Measurements from ENCODE around the gene SLC37A1.

Gene SLC37A1

DNA sequence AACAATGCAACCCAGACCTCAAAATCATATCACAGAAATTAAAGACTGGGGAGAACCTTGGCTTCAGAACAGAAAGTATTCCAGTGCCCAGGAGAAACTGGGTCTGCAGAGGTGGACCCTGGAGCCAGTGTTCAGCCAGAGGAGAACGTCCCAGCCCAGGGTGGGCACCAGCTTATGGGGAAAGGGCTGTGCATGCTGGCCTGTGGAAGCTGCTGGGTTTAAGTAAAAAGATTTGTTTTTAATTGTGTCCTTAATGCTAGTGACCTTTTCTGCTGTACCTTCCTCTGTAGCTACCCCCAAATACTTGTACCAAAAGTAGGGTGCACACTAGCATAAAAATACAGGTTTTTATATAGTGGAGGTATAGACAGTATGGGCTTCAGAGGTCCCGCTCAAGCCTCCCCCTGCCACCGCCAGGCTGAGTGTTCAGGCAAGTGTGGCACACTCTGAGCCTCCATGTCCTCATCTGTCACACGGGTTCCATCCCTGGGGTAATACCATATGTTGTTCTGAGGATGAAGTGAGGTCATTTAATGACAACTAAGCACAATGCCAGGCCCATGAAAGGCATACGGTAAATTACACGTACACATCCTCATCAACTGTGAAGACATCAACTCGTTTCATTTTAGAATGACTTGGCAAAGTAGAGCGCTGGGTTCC, 47.0 kb downstream of the SLC37A1 start:
- Mint-ChIP-seq H3K9me3 (ENCODE audit: low read depth) (no peaks in the 10 kb centered on the region), H3K4me3 (no peak overlapping the region), H3K27ac (no peak overlapping the region), H3K36me3 (peaks cover 12% of the 10 kb centered on the region), H3K27me3 (no peaks in the 10 kb centered on the region), H3K4me1 (ENCODE audit: low read depth) (no peaks in the 10 kb centered on the region)

DNA sequence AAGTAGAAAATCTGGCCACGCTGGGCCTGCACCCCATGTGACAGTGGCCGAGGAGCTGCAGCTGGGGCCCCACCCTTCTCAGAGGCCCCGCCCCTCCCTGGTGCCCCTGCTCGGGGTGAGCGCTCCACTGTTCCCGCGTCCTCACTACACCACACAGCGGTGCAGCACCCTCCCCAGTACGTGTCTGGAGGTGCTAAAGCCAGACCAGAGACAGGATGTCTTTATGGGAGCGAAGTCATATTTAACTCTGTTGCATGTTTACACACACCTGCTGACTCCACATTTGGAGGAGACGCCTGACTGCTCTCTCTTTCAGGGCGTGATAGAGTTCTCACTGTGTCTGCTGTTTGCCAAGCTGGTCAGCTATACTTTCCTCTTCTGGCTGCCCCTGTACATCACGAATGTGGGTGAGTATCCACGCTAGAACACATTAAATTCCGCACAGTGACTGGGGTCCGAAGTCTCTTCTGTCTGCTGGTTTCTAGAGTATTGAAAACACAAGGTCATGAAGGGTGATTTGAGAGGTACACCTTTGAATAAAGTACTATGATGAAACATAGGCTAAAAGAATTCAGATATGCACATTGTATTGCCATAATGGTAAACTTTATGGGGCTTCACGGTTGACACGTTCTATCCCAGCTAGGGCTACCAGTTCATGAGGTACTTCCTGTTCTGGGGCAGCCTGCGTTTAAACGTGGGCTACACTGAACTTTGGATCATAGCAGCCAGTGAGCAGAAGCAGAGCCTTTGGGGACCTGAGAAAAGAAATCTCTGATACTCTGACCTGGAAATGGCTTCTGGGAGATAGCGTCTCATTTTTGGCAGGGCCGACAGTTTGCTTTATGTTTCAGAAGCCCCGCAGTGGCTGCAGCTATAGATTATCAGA, 48.4 kb downstream of the SLC37A1 start:
- Mint-ChIP-seq H3K4me3 (no peak overlapping the region), H3K9me3 (ENCODE audit: low read depth) (no peaks in the 10 kb centered on the region), H3K4me1 (ENCODE audit: low read depth) (no peaks in the 10 kb centered on the region), H3K36me3 (peaks cover 10% of the 10 kb centered on the region), H3K27ac (no peak overlapping the region), H3K27me3 (no peaks in the 10 kb centered on the region)

DNA sequence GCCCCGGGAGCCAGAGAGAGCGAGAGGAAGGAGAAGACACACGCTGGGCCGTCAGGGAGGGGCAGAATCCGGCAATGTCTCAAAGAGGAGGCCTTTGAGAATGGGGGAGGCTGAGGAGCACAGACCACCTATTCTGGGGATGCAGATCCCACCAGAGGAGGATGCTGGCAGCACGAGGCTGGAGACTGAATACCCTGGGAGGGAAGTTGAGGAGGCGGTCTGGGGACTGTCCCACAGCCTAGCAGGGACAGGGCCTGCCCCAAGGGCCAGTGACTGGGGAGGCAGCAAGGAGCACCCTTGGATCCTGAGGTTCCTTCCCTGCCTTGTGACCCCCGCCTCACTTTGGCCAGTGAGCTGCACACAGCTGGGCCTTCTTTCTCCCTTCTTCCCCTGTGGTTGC, 49.2 kb downstream of the SLC37A1 start:
- Mint-ChIP-seq H3K27ac (no peak overlapping the region), H3K36me3 (peaks cover 10% of the 10 kb centered on the region)

DNA sequence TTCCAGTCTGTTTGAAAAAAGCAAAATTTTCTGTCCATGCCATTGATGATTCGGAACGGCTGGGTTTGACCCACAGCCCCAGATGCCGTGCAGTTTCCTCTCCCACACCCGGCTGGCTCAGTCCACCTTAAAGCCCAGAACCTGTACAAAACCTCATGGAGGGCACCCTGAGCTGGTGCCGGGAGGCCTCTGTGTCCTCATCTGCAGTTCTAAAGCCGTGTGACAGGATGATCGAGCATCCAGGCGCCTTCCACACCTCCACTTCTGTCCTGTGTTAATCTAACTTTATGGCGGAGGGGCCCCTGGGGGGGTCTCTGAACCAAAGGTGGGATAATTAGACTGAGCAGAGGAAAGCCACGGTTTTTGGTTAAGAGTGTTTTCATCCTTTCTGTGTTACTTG, 49.6 kb downstream of the SLC37A1 start:
- H3K4me3 Mint-ChIP-seq: no peak overlapping the region
- no peaks in the 10 kb centered on the region for H3K4me1 Mint-ChIP-seq (ENCODE audit: low read depth)
- no peaks in the 10 kb centered on the region for H3K9me3 Mint-ChIP-seq (ENCODE audit: low read depth)
- no peaks in the 10 kb centered on the region for H3K27me3 Mint-ChIP-seq
- peaks cover 10% of the 10 kb centered on the region for H3K36me3 Mint-ChIP-seq
- H3K27ac Mint-ChIP-seq: no peak overlapping the region

More for the DNA sequence above, 49.2 kb downstream of the SLC37A1 start:
- H3K4me3 Mint-ChIP-seq: no peak overlapping the region
- no peaks in the 10 kb centered on the region for H3K4me1 Mint-ChIP-seq (ENCODE audit: low read depth)
- no peaks in the 10 kb centered on the region for H3K27me3 Mint-ChIP-seq
- H3K9me3 Mint-ChIP-seq (ENCODE audit: low read depth): no peaks in the 10 kb centered on the region

DNA sequence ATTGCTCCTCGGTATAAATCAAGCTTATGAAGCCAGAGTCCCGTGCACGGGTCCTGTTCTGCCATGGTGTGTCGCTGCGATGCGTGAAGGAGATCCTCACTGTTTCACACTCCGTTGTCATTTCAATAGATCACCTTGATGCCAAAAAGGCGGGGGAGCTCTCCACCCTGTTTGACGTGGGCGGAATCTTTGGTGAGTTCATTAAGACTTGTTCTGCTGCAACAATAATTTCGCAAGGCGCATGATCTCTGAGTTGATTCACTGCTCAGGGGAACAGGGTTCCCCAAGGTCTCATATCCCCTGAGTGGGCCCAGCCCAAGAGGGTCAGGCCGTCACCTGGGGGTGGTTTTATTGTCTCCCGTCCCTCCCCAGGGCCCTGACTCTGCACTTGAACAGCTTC, 50.0 kb downstream of the SLC37A1 start:
- Mint-ChIP-seq H3K4me1 (ENCODE audit: low read depth) (no peaks in the 10 kb centered on the region), H3K9me3 (ENCODE audit: low read depth) (no peaks in the 10 kb centered on the region), H3K36me3 (peaks cover 6% of the 10 kb centered on the region), H3K4me3 (no peak overlapping the region), H3K27ac (no peak overlapping the region), H3K27me3 (no peaks in the 10 kb centered on the region)

DNA sequence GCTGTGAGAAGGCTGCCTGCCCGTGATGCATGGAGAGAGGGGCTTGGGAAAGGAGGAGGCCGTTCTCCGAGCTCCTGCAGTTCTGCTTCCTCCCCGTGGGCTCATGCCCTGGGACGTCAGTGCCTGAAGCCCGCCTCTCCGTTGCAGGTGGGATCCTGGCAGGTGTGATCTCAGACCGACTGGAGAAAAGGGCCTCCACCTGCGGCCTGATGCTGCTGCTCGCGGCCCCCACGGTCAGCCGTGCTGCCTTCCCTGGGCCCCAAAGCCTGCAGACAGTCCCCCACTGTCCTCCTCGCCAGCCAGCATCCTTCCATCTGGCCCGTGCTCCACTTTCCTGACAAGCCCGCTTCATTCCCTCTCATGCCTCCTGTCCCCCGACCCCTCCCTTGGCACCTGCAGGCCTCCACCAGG, 50.9 kb downstream of the SLC37A1 start:
- no peak overlapping the region for H3K4me3 Mint-ChIP-seq
- H3K27ac Mint-ChIP-seq: no peak overlapping the region
- peaks cover 6% of the 10 kb centered on the region for H3K36me3 Mint-ChIP-seq

DNA sequence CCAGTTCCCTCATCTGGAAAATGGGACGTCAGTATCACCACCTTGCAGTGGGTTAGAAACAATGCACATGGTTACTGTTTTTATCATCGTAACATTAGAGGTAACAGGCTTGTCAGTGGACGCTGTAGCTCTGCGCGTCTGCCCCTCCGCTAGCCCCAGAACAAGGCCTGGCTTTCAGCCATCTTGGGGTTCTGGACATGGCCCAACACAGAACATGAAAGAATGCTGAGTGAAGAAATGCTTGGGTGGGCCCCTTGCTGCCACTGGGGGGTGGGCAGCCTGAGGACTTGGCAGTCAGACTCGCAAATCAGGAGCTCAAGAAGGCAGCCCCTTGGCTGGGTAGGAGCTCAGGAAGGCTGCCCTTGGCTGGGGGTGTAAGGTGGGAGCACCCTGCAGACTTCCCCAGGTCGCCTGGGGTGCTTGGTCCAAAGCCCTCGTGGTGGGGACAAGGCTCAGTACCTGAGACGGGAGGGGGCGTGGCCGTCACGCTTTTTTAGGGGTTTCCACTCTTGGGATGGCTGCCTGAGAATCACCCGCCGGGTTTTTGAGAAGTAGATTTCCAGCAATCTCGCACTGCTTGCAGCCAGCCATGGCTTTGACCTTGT, 51.7 kb downstream of the SLC37A1 start:
- no peaks in the 10 kb centered on the region for H3K27me3 Mint-ChIP-seq
- H3K36me3 Mint-ChIP-seq: peaks cover 6% of the 10 kb centered on the region
- H3K27ac Mint-ChIP-seq: no peak overlapping the region

More for the DNA sequence above, 50.9 kb downstream of the SLC37A1 start:
- Mint-ChIP-seq H3K9me3 (ENCODE audit: low read depth) (no peaks in the 10 kb centered on the region), H3K27me3 (no peaks in the 10 kb centered on the region), H3K4me1 (ENCODE audit: low read depth) (no peaks in the 10 kb centered on the region)

DNA sequence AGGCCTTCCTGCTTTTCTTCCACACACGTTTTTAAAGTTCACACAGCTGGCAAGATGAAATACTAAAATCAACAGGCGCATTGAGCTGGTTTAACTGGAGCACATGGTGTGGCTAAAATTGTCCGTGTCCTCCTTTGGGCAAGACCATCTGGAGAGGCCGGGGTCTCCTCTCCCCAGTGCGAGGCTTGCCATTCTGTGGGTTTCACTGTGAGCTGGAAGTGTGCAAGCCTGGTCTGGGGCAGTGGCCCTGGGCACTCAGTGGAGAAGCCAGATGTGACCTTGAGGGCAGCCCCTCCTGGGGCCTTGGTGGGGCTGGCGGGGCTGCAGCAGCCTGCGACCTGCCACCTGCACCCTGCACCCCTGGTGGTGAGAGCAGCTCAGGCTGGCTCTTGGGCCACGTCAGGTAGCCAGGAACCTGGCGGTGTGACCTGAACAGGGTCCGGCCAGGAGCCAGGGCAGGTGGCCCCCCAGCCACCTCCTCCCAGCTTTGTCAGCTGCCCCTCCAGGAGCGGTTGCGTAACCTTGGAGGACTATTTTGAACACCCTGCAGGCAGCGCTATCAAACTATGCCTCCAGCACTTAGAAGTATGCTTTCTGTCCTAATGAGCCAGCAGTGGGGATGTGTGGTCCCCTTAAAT, 52.4 kb downstream of the SLC37A1 start:
- peaks cover 6% of the 10 kb centered on the region for H3K36me3 Mint-ChIP-seq
- H3K4me1 Mint-ChIP-seq (ENCODE audit: low read depth): no peaks in the 10 kb centered on the region
- no peak overlapping the region for H3K27ac Mint-ChIP-seq

More for the DNA sequence above, 51.7 kb downstream of the SLC37A1 start:
- H3K4me3 Mint-ChIP-seq: no peak overlapping the region
- H3K9me3 Mint-ChIP-seq (ENCODE audit: low read depth): no peaks in the 10 kb centered on the region
- H3K4me1 Mint-ChIP-seq (ENCODE audit: low read depth): no peaks in the 10 kb centered on the region

DNA sequence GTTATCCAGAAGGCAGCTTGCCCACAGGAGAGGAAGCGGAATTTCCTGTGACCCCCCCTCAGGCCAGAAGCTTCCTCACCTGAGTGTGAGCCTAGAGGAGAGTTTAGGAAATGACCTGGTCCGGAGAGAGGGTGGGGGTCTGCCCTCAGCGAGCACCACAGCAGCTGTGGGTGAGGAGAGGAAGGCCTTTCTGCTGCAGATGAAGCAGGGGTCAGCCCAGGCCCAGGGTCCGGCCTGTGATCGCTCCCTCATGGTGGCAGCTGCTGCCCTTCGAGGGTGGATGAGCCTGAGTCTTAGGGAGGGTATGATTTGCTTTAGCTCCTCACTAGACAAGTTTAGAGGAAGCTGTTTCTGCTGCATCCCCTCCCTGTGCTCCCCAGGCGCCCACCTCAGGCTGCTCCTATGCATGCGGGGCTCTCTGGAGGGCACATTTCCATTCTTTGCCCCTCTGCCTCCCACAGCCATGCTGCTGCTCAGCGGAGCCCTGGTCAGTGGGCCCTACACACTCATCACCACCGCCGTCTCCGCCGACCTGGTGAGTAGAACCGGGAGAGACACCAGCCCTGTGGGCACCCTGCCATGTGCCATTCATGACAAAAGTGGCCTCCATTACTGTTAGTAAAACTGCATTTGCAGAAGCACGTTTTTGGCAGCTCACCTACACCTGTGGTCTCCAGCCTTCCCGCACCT, 53.0 kb downstream of the SLC37A1 start:
- Mint-ChIP-seq H3K4me3 (no peak overlapping the region), H3K27ac (no peak overlapping the region), H3K36me3 (peaks cover 9% of the 10 kb centered on the region), H3K27me3 (no peaks in the 10 kb centered on the region), H3K4me1 (ENCODE audit: low read depth) (no peaks in the 10 kb centered on the region), H3K9me3 (ENCODE audit: low read depth) (no peaks in the 10 kb centered on the region)

More for the DNA sequence above, 52.4 kb downstream of the SLC37A1 start:
- Mint-ChIP-seq H3K4me3 (no peak overlapping the region), H3K27me3 (no peaks in the 10 kb centered on the region), H3K9me3 (ENCODE audit: low read depth) (no peaks in the 10 kb centered on the region)

DNA sequence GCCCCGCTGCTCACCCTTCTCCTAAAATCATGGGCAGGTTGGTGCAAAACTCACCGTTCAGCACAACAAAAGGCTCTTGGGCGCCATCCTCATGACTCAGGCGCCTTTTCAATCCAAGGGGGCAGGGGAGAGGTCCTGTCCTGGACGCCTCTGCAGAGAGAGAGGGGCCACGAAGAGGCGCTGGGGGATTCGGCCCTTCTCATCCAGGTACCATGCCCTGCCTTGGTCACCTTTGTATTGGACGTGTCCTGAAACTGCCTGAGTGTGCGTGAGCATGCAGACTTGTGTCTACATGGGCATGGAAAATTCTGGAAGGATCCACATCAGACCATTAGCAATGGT, 53.5 kb downstream of the SLC37A1 start:
- Mint-ChIP-seq H3K4me1 (ENCODE audit: low read depth) (no peaks in the 10 kb centered on the region), H3K36me3 (peaks cover 9% of the 10 kb centered on the region), H3K9me3 (ENCODE audit: low read depth) (no peaks in the 10 kb centered on the region), H3K4me3 (no peak overlapping the region), H3K27ac (no peak overlapping the region), H3K27me3 (no peaks in the 10 kb centered on the region)

DNA sequence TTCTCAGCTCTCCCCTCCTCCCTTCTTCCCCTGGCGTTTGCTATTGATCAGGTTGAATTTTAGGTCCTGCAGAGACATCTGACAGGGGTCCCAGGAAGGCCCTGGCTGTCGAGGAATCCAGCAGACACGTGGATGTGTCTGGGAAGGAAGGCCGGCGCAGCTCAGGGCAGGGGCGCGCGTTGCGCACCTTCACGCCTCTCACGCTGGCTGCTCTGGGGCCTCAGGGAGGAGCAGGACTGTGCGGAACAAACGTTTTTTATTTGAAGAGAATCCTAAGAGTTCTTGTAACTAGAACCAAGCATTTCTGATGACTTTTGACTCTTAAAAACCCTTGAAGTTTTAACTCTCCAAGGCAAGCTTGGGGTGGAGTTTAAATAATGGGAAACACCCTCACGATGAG, 54.2 kb downstream of the SLC37A1 start:
- H3K4me3 Mint-ChIP-seq: no peak overlapping the region
- H3K9me3 Mint-ChIP-seq (ENCODE audit: low read depth): no peaks in the 10 kb centered on the region
- peaks cover 11% of the 10 kb centered on the region for H3K36me3 Mint-ChIP-seq
- no peaks in the 10 kb centered on the region for H3K27me3 Mint-ChIP-seq
- H3K4me1 Mint-ChIP-seq (ENCODE audit: low read depth): no peaks in the 10 kb centered on the region
- no peak overlapping the region for H3K27ac Mint-ChIP-seq

DNA sequence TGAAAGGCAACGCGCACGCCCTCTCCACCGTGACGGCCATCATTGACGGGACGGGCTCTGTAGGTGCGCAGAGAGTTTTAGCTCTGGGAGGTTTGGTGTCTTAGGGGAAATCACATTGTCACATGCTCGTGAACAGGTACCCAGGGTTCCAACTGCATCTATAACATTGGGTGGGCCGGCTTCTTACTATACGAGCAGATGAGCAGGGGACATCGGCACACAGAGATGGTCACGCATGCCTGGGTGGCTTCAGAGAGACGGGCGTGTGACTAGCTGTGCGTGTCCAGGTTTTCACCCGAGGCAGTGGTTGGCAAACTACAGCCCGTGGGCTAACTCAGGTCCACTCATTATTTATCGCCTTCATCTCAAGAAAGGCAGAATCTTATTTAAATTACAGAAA, 54.7 kb downstream of the SLC37A1 start:
- Mint-ChIP-seq H3K27me3 (no peaks in the 10 kb centered on the region), H3K4me3 (no peak overlapping the region), H3K36me3 (peaks cover 11% of the 10 kb centered on the region), H3K9me3 (ENCODE audit: low read depth) (no peaks in the 10 kb centered on the region), H3K27ac (no peak overlapping the region), H3K4me1 (ENCODE audit: low read depth) (no peaks in the 10 kb centered on the region)

DNA sequence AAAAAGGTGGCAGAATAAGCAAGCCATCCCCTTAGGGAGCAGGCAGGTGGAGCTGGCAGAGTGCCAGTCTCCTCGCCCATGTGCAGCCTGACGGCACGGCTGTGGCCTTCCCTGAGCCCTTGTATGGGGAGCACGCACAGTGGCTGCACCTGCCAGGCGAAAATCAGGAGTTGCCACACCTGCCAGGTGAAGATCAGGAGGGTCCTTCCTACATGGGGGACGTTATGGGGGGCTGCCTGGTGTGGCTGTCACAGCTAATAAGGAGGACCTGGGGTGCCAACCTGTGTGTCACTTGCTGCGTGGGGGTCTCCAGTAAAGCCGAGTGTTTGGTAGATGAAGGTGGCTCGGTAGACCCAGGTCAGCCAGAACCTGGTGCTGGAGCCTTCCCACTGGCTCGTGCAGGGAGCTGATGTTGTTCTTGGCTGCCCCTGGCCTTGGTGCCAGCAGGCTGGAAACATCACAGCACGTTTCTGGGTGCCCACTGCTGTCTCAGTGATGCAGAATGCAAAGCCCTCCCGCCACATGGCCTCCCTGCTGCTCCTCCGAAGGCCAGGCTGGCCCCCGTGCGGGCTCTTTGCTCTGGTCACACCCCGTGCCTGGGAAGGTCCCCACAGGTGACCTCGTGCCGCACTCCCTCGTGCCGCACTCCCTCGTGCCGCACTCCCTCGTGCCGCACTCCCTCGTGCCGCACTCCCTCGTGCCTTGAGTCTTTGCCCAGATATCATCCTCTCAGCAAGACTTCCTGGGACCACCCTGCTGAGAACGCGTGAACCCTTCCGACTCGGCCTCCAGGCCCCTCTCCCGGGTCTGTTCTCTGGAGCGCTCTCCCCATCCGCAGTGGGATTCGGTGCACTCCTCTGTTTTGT, 55.4 kb downstream of the SLC37A1 start:
- no peaks in the 10 kb centered on the region for H3K9me3 Mint-ChIP-seq (ENCODE audit: low read depth)
- peaks cover 11% of the 10 kb centered on the region for H3K36me3 Mint-ChIP-seq
- no peaks in the 10 kb centered on the region for H3K4me1 Mint-ChIP-seq (ENCODE audit: low read depth)
- H3K27ac Mint-ChIP-seq: no peak overlapping the region
- no peak overlapping the region for H3K4me3 Mint-ChIP-seq
- no peaks in the 10 kb centered on the region for H3K27me3 Mint-ChIP-seq

Data from activated naive CD8-positive, alpha-beta T cell (primary cell).